ENCODE results near the gene DDX3Y.

DDX3Y gene

DNA sequence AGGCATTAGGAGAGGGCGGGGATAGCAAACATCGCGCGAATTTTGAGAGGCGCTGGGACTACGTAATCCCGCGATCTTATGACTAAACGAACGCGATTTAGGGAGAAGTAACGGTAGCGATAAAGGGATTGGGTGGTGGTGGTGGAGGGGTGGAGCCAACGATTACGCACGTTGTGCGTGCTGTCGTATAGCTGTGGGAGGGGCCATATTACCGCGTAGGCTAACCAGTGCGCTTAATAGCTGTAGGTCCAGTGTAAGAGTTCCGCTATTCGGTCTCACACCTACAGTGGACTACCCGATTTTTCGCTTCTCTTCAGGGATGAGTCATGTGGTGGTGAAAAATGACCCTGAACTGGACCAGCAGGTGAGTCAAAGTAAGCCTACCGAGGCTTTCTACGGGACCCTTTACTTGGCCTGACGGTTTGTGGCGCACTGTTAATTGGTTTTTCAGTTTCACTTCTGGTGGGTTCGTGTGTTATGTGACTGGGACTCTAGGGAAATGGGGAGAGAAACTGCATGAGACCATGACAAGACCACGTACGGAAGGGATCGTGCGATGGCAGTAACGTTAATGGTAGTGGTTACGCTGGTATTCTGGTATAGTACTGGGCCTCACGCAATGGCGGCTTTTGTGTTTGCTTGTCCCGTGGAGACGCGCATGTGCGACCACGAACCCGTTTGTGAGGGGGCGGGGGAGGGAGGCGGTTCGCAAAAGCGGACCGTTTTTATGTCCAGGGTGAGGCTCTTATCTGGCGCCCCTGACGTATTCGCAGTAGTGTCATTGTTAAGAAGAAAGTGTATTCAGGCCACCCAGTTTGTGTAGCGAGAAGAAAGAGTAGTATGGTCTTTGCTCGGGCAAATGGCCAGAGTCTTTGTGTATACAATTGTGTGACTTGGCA lies at the start of gene DDX3Y:
Gene DDX3Y, plus strand, starts transcription at position 251 of the 899 bp plus-strand sequence. Its CDS starts 69 bp downstream, at position 320.
- peak in 1 of 2 experiments; percentile 77 for DNase-seq

DNA sequence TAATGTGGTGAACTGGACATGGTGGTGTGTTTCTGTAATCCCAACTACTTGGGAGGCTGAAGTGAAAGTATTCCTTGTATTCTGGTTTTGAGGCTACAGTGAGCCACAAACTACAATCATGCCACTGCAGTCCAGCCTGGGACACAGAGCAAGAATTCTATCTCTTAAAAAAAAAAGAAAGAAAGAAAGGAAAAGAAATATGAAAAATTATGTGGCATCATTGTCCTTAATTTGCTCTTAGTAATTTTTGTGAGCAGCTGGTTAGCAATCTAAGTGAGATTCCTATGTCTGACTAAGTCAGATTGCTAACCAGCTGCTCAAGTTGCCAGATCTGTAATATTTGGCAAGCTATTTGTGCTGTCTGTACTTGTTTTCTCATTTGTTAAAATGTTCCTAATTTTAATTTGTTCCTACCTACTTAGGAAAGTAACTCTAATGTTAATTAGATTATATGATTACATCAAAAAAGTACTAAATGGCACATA lies 48.8 kb upstream of the DDX3Y start:
- no peak for DNase-seq

DNA sequence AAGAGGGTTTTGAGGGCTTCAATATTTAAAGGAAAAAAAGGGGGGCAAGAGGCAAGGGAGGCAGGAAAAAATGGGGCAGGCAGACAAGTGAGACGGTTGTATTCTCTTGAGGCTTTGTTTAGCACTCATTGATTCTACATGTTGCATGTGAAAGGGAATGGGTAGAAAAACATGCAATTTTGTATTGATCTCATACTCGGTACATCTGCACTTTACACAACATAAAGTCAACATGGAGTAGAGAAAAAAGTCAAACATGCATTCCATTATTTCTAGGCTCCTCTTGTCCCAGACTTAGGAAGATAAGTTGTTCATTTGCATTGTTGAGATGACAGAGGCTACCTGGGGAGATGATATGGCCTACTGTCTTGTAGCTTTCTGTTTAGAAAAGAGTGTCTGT lies 36.7 kb upstream of the DDX3Y start:
- no peak for DNase-seq

DNA sequence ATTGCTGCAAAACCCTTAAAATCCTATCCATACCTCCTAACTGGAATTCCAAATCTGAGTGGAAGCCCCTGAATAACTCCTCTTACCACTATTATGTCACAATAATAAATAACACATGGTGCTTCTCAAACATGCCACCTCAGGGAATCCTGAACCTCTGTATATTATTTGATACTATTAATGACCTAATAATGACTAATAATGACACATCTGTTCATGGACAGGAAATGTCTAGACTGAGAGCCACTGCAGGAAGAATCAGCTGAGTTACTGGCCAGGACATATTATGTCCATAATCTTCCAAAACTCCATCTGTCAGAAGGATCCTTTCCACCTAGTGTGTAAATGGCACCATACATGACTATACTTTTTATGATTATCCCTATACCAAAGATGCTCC lies 7.7 kb upstream of the DDX3Y start:
- DNase-seq: no peak

DNA sequence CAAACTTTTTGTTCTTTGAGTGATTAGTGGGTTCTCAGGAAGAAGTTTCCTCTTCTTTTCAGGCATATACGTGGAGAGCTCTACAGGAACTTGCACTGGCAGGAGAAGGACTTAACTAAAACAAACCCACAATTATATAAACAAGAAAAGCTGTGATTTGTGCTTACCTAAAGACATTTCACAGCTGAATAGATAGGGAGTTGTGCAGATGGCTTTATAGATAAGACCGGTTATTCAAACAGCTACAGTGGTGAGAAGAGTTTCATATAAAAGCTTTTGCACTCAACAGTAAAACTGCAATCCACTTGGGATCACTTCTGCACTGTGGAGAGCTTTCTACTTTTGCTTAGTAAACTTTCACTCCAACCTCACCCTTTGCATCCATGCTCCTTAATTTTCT lies 6.1 kb upstream of the DDX3Y start:
- no peak for DNase-seq

DNA sequence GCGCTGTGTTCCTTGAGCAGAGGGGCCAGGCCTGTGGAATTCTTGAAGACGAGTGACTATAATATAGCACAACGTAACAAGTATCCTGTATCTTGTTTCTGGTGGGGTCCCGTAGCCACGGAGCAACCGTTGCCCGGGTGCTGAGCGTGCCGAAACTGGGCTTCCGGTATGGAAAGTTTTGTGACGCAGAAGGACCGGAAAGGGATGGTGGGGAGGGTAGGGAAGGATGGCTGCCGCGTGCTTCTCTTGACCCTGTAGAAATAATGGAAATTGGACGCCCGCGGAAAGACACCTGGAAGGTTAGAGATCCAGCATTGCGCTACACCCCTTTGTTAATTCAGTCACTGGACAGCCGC lies 827 bp downstream of the DDX3Y start:
- DNase-seq: peak in 1 of 2 experiments; percentile 26

DNA sequence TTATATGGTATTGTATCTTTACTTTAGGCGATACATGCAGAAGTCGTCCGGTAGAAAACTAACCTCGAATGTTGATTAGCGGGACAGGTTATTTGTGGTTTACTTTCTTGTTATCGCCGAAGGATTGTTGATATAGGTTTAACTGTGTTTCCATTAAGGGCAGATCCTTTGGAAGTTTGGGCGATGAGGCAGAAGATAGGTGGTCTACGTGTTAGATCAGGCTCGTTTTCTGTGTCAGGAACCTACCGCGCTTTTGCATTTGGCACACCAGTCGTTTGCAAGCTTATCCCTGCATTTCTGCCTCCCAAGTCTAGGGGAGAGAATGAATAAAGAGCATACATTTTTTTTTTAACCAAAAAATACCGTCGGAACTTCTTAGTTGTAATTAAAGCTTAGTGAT lies 1.2 kb downstream of the DDX3Y start:
- DNase-seq: no peak

DNA sequence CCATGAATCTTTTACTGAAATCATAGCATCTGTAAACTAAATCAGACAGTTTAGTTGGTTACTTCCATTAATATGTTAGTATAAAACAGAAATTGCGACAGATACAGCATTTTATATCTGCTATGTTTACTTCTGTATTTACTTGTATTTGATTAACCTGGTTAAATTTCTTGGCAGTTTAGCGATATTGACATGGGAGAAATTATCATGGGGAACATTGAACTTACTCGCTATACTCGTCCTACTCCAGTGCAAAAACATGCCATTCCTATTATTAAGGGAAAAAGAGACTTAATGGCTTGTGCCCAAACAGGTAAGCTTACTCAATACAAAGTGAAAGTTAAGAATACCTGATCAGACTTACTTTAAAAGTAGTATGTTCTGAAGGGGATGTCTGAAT lies 8.9 kb downstream of the DDX3Y start:
- DNase-seq: no peak

DNA sequence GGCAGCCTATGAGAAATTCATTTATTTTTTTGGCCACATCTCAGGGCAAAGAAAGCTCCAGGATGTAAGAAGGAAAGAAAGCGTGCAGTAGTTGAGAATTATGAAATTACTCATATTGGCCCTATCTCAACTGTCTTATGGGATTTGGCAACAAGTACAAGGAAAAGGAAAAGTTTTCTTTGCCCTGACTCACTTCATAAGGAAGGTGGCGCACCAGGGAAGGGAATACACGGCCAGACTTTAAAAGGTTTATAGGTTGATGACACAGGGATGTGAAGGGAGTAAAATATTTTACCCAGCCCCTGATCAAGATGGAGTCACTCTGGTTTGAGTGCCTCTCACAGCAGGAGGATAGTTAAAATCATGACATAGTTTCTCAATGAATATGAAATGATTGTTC lies 23.4 kb downstream of the DDX3Y start:
- DNase-seq: no peak

DNA sequence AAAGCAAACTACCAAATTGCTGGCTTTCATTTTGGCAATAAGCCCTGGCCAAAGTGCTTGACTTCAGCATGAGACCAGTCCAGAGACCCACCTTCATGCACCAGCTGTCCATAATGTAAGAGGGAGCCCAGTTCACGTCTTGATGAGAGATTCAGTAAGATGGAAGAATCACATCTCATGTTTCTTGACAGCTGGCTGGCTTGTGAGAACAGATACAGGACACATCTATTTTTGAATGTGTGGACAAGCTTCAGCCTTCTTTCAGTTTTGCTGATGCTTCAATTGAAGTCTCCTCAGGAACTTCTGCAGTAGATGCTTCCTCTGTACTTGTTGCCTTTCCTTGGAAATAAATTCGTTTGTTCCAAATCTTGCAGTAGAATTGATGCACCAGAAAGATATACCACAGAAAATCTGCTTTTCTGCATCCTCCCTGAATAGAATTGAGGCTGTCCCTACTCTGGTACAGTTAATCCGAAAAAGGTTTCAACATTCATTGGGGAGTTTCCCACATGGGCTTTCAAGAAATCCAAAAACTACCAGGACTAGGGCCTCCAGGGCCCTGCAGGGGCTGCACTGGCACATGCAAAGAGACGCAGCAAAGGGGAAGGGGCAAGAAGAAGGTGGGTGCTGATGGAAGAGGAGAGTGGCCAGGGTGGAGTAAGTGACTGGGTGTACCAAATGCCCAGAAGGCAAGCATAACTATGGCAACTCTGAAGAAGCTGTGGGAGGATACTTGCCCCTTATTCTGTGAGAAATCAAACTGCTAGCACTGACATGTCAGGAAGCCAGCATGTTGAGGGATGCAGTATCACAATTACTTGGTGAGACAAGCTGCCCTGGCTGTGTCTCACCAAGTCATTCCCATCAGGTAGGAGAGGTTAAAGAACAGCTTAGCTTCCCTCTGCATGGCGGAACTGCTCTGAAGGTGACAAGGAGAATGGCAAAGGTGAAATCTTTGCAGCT lies 37.3 kb downstream of the DDX3Y start:
- DNase-seq: no peak

All from NCI-H446 (cell line).